B cell (primary cell): ENCODE measurements around the gene CAMK2D.

ENCODE experiments used
- CTCF ChIP-seq: fragments of 200-600 bp; IDR thresholded peaks from one replicate; pipeline ENCODE4 v1.8.0; 2022; ENCODE audit warnings: antibody characterized with exemption, mild to moderate bottlenecking
- EZH2 ChIP-seq: IDR thresholded peaks from 2 replicates; pipeline ENCODE4 v1.6.1; 2012; ENCODE audit warnings: borderline replicate concordance, low read depth, mild to moderate bottlenecking, moderate library complexity, low read length; ENCODE audit not compliant: insufficient read depth, poor library complexity, severe bottlenecking

- TF ChIP-seq CTCF: no peak
- TF ChIP-seq EZH2: no peak
Measured at GRCh38 chr4:113701169-113701568, 60.4 kb downstream of the CAMK2D start.
